ENCODE data around the gene VCP.

VCP gene

DNA sequence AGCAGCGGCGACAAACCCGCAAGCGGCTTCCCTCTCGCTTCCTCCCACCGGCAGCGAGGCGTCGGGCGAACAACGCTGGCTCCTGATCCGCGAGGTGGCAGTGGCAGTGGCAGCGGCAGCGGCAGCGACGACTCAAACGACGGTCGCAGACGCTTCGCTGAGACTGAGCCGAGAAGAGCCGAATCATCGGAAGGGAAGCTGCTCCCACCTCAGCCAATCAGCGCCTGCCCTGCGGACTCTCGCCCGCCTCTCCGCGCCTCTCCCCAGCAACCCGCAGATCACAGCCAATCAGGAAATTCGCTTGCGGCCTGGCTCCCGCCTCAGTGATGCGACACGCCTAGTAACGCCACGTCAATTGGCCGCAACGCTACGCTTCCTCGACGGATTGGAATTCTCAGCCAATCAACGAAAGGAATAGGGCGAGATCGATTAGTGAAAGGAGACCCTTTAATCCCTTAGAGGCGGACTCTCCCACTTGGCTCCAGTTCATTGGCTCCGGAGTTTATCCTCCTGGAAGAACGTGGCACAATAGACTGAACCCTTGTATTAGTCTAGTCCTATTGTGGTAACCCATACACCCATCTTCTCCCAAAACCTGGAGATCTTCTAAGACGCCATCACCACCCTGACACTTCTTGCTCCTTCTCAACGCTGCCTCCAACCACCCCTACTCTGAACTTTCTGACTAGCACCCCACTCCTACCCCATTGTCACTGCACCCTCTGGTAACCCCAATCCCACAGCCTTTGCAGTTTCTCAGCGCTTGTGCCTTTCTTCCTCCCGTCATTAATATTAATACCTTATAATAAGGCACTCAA lies at the start of gene VCP:
TSS of gene VCP (minus strand) at position 165 of the 818 bp plus-strand sequence. CDS start 272 bp downstream, outside the sequence.
- DNase-seq (ENCODE audit: low spot score) (peak; percentile 99), ATAC-seq (ENCODE audit: low read depth) (peak; percentile 90)
- no peak for TF ChIP-seq CTCF (IDR thresholded peaks at IDR 0.05; ENCODE audit: poor library complexity, severe bottlenecking)
- Histone ChIP-seq H3K9me3 (ENCODE audit: severe bottlenecking) (no peaks in the 10 kb centered on the region), H3K4me3 (ENCODE audit: severe bottlenecking) (peak within 1 kb of the TSS; percentile 89), H3K27ac (ENCODE audit: poor library complexity, severe bottlenecking) (peak within 1 kb of the TSS; percentile 93), H3K36me3 (ENCODE audit: low read depth) (peaks cover 65% of the 10 kb centered on the region), H3K27me3 (ENCODE audit: insufficient read depth, poor library complexity, severe bottlenecking) (no peaks in the 10 kb centered on the region), H3K4me1 (ENCODE audit: insufficient read depth, poor library complexity, severe bottlenecking) (peaks cover 17% of the 10 kb centered on the region)

DNA sequence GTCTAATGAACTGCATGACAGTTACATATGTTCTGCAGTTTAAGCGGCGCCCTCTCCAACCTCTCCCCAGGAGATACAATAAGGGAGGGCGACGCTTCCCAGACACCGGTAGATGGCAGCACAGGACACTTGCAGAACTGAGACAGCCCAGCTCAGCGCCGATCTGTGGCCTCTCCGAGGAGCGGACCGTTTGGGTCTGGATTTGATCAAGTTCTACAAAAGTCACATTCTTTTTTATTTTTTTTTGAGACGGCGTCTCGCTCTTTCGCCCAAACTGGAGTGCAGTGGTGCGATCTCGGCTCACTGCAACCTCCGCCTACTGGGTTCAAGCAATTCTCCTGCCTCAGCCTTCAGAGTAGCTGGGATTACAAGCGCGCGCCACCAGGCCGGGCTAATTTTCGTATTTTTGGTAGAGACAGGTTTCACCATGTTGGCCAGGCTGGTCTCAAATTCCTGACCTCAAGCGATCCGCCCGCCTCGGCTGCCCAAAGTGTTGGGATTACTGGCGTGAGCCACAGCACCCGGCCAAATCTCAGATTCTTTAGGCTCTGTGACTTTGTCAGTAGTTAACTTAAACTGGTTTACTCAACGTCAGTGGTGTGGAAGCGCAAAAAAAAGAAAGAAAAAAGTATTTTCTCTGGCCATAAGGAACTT lies 44.6 kb upstream of the VCP start:
- Histone ChIP-seq H3K27me3 (ENCODE audit: insufficient read depth, poor library complexity, severe bottlenecking) (no peaks in the 10 kb centered on the region), H3K4me3 (ENCODE audit: severe bottlenecking) (peak overlapping the region; percentile 51), H3K36me3 (ENCODE audit: low read depth) (no peaks in the 10 kb centered on the region), H3K4me1 (ENCODE audit: insufficient read depth, poor library complexity, severe bottlenecking) (peaks cover 12% of the 10 kb centered on the region), H3K9me3 (ENCODE audit: severe bottlenecking) (no peaks in the 10 kb centered on the region), H3K27ac (ENCODE audit: poor library complexity, severe bottlenecking) (peak overlapping the region; percentile 94)
- ATAC-seq (ENCODE audit: low read depth), result peak; percentile 54
- peak; percentile 91 for DNase-seq (ENCODE audit: low spot score)
- TF ChIP-seq CTCF (IDR thresholded peaks at IDR 0.05; ENCODE audit: poor library complexity, severe bottlenecking), result peak; percentile 96

- Histone ChIP-seq H3K9me3 (ENCODE audit: severe bottlenecking) (no peaks in the 10 kb centered on the region), H3K4me3 (ENCODE audit: severe bottlenecking) (peak overlapping the region; percentile 51), H3K36me3 (ENCODE audit: low read depth) (no peaks in the 10 kb centered on the region), H3K27me3 (ENCODE audit: insufficient read depth, poor library complexity, severe bottlenecking) (no peaks in the 10 kb centered on the region), H3K27ac (ENCODE audit: poor library complexity, severe bottlenecking) (peak overlapping the region; percentile 94), H3K4me1 (ENCODE audit: insufficient read depth, poor library complexity, severe bottlenecking) (peaks cover 15% of the 10 kb centered on the region)
- DNase-seq (ENCODE audit: low spot score) (no peak), ATAC-seq (ENCODE audit: low read depth) (peak; percentile 4)
- no peak for TF ChIP-seq CTCF (IDR thresholded peaks at IDR 0.05; ENCODE audit: poor library complexity, severe bottlenecking)
Observed at GRCh38 chr9:35116539-35116897, 44.1 kb upstream of the VCP start.

DNA sequence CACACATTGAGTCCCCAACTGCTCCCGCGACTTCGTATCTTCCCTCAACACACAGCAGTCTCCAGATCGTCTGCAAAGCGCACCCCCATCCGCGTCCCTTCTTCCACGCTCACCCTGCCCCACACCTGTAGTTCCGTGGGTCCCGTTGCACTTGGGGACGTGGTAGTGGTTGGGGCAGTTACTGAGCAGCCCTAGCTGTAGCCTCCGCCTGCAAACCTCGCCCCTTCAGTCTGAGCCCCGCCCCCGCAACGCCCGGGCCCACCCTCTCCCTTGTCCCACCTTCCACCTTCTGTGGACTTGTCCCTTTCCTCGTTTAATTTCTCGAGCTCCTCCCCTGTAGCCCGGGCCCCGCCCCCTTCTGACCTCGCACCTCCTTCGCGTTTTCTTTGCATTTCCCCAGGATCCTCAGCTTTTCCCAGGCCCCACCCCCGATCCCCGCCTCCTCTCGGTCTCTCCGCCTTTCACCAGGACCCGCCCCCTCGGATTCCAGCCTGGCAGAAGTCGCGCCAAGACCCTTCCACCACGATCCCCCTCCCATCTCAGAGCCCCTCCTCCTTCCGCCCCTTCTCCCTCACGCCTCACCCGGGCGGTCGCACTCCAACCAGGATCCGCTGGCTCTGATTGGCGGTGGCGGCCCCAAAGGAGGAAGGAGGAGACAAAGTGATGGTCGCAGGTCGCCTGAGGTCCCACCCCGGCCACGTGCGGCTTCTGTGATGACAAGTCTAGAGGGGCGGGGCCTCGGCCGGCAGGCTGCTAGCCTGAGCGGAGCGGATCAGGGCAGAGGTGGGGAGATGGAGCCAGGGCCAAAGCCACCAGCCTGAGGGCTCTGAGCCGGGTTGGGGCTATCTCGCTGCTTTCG lies 43.5 kb upstream of the VCP start, which contains the start of gene ATOSB:
TSS of gene ATOSB (minus strand) at position 183 of the 859 bp plus-strand sequence. CDS start 7,588 bp downstream, outside the sequence.
- DNase-seq (ENCODE audit: low spot score), result peak; percentile 96
- Histone ChIP-seq H3K9me3 (ENCODE audit: severe bottlenecking) (no peaks in the 10 kb centered on the region), H3K27ac (ENCODE audit: poor library complexity, severe bottlenecking) (peak within 1 kb of the TSS; percentile 94), H3K36me3 (ENCODE audit: low read depth) (no peaks in the 10 kb centered on the region), H3K4me1 (ENCODE audit: insufficient read depth, poor library complexity, severe bottlenecking) (peaks cover 15% of the 10 kb centered on the region), H3K4me3 (ENCODE audit: severe bottlenecking) (peak within 1 kb of the TSS; percentile 51), H3K27me3 (ENCODE audit: insufficient read depth, poor library complexity, severe bottlenecking) (no peaks in the 10 kb centered on the region)
- TF ChIP-seq CTCF (IDR thresholded peaks at IDR 0.05; ENCODE audit: poor library complexity, severe bottlenecking), result no peak
- ATAC-seq (ENCODE audit: low read depth), result peak; percentile 55

Data from RWPE2 (cell line).